ENCODE measurements around the gene VTCN1.

- TF ChIP-seq, protein P1, sequence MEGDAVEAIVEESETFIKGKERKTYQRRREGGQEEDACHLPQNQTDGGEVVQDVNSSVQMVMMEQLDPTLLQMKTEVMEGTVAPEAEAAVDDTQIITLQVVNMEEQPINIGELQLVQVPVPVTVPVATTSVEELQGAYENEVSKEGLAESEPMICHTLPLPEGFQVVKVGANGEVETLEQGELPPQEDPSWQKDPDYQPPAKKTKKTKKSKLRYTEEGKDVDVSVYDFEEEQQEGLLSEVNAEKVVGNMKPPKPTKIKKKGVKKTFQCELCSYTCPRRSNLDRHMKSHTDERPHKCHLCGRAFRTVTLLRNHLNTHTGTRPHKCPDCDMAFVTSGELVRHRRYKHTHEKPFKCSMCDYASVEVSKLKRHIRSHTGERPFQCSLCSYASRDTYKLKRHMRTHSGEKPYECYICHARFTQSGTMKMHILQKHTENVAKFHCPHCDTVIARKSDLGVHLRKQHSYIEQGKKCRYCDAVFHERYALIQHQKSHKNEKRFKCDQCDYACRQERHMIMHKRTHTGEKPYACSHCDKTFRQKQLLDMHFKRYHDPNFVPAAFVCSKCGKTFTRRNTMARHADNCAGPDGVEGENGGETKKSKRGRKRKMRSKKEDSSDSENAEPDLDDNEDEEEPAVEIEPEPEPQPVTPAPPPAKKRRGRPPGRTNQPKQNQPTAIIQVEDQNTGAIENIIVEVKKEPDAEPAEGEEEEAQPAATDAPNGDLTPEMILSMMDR (IDR thresholded peaks at IDR 0.05) = no peak
- TF ChIP-seq POLR2AphosphoS5 (IDR thresholded peaks at IDR 0.05; ENCODE audit: low read depth, low read length) (no peak), TCF7L2 (IDR thresholded peaks at IDR 0.05; ENCODE audit: low read depth, low read length) (no peak), REST (IDR thresholded peaks at IDR 0.05; ENCODE audit: insufficient read depth in 1 of 2, low read depth in 2 of 2, low read length in 1 of 2) (no peak)
Observed at GRCh38 chr1:117104986-117105385, 105.7 kb downstream of the VTCN1 start.

Data from Panc1 (cell line).